T-cell (primary cell): Measurements from ENCODE around the gene HOOK1. TPM values are rescaled to one million over a fixed set of nuclear protein-coding genes. Genes with fewer than 3 reads are reported as not detected.
A peak's percentile ranks its signal among the peaks of the same experiment; 100 is the strongest.

Experiments
- ATAC-seq, 4 experiments: fragments of 200-7000 bp in 3 of 4; fragments of 150-1000 bp in 1 of 4; cut with Tn5 transposase; replicated peaks in 1 of 4; 1 replicate in 3 of 4; 2 replicates in 1 of 4; pipeline ENCODE4 v1.10.0; 2021; ENCODE audit warnings: moderate library complexity in 3 of 4, mild to moderate bottlenecking in 2 of 4, moderate number of reproducible peaks in 1 of 4
- CTCF ChIA-PET, 2 donors: fragments of 300-600 bp; sonication (Branson Sonifier 250); formaldehyde crosslinking; loops; one replicate each; lab custom pipeline; 2022; ENCODE audit warnings: antibody characterized with exemption in 2 of 2; lab: Charles Lee
- POLR2A ChIA-PET, 2 donors: fragments of 300-600 bp; sonication (Branson Sonifier 250); formaldehyde crosslinking; loops; one replicate each; lab custom pipeline; 2022; ENCODE audit warnings: antibody characterized with exemption in 2 of 2; lab: Charles Lee
- DNase-seq, 35 experiments: peaks; one replicate each; pipeline versions ENCODE4 v3.0.0 to v3.0.0-alpha.2; 2013 to 2023
- H3K27ac ChIP-seq: one replicate; pipeline ENCODE4 v1.5.1; 2013; ENCODE audit warnings: low read length
- H3K27me3 ChIP-seq, 2 experiments: replicated peaks in 1 of 2; 1 replicate in 1 of 2; 2 replicates in 1 of 2; pipeline versions ENCODE4 v1.6.1 to v1.7.0; 2013; ENCODE audit warnings: low read length in 1 of 2, mixed read lengths in 1 of 2; ENCODE audit not compliant: control insufficient read depth in 2 of 2, insufficient read depth in 2 of 2; ENCODE audit errors: extremely low read depth in 1 of 2
- H3K36me3 ChIP-seq, 2 donors: 1 replicate in 1 of 2; 2 replicates in 1 of 2; pipeline versions ENCODE4 v1.6.1 to v1.7.0; 2013; ENCODE audit warnings: low read length in 1 of 2; ENCODE audit not compliant: control insufficient read depth in 2 of 2, insufficient read depth in 1 of 2; ENCODE audit errors: extremely low read depth in 1 of 2
- H3K4me1 ChIP-seq, 2 experiments: 1 replicate in 1 of 2; 2 replicates in 1 of 2; pipeline versions ENCODE4 v1.6.1 to v1.7.0; 2013; ENCODE audit warnings: low read length in 2 of 2, mixed read lengths in 1 of 2; ENCODE audit not compliant: insufficient read depth in 2 of 2, control insufficient read depth in 1 of 2; ENCODE audit errors: extremely low read depth in 1 of 2
- H3K4me3 ChIP-seq, 2 donors: 1 replicate in 1 of 2; 2 replicates in 1 of 2; pipeline versions ENCODE4 v1.5.1 to v1.7.0; 2013; ENCODE audit warnings: mild to moderate bottlenecking in 2 of 2, low read length in 1 of 2, moderate library complexity in 1 of 2; ENCODE audit not compliant: control insufficient read depth in 1 of 2; ENCODE audit errors: extremely low read depth in 1 of 2
- H3K9me3 ChIP-seq: 2 replicates; pipeline ENCODE4 v1.7.0; 2013
- H3K27ac Mint-ChIP-seq, 2 donors: one replicate each; pipeline ENCODE4 v1.8.0; 2020 to 2021; ENCODE audit warnings: mild to moderate bottlenecking in 2 of 2, mixed read lengths in 2 of 2
- H3K27me3 Mint-ChIP-seq, 2 donors: one replicate each; pipeline ENCODE4 v1.8.0; 2021 to 2022; ENCODE audit warnings: mixed read lengths in 2 of 2
- H3K36me3 Mint-ChIP-seq: one replicate; pipeline ENCODE4 v1.8.0; 2021; ENCODE audit warnings: mixed read lengths
- H3K4me1 Mint-ChIP-seq, 3 donors: one replicate each; pipeline ENCODE4 v1.8.0; 2020 to 2022; ENCODE audit warnings: mixed read lengths in 3 of 3, mild to moderate bottlenecking in 1 of 3
- H3K4me3 Mint-ChIP-seq, 3 donors: one replicate each; pipeline ENCODE4 v1.8.0; 2020 to 2022; ENCODE audit warnings: mild to moderate bottlenecking in 3 of 3, mixed read lengths in 3 of 3, moderate library complexity in 3 of 3
- H3K9me3 Mint-ChIP-seq, 3 donors: one replicate each; pipeline ENCODE4 v1.8.0; 2020 to 2022; ENCODE audit warnings: mixed read lengths in 3 of 3
- WGBS: methylation state at CpG from one replicate; pipeline ENCODE4 v1.1.5; 2013; ENCODE audit warnings: missing lambda C conversion rate; ENCODE audit not compliant: insufficient coverage; 5-methylcytosine and 5-hydroxymethylcytosine counted together
- total RNA-seq, 35 experiments: library from RNA in 6 of 35; stranded (reverse) in 6 of 35; fragments of 120-200 nt in 1 of 35; gene quantifications; one replicate each; pipeline versions ENCODE4 v1.2.1 to v1.2.4 and lab custom pipeline; 2013 to 2026

The HOOK1 gene
- total RNA-seq, 5 donors from 2014 or later (not counting 1 experiment from before 2014, with no cell fraction given), result 12.8 to 20.3 (median 16.8) TPM

GRCh38 chr1:59878370-59878769 is 63.6 kb downstream of the HOOK1 start:
- DNase-seq (no peak), ATAC-seq (no peak)
- Histone ChIP-seq H3K4me1 (no peaks in the 10 kb centered on the region), H3K4me3 (no peak overlapping the region), H3K9me3 (peaks cover 2% of the 10 kb centered on the region), H3K36me3 (no peaks in the 10 kb centered on the region), H3K27ac (no peak overlapping the region), H3K27me3 (no peaks in the 10 kb centered on the region)
- Mint-ChIP-seq H3K27me3 (peaks cover 0 to 5% of the 10 kb centered on the region in 2 donors), H3K27ac (no peak overlapping the region), H3K36me3 (peaks cover 23% of the 10 kb centered on the region), H3K4me3 (no peak overlapping the region), H3K9me3 (peaks cover 5 to 14% (median 11%) of the 10 kb centered on the region in 3 donors), H3K4me1 (no peaks in the 10 kb centered on the region)
- POLR2A ChIA-PET, result no interaction called here
- 80% methylated on average over 1 of the region's 3 CpGs for WGBS
- CTCF ChIA-PET, result interaction anchor here (1.1 to 3.3 kb wide), 4 partner anchors 64 to 72 kb away, joined by 4 to 26 read pairs (median 7); no protein-coding TSS in a partner anchor

GRCh38 chr1:59879574-59879973 is 64.8 kb downstream of the HOOK1 start:
- WGBS, result no CpG with 5 or more reads among the region's 5 CpGs
- Histone ChIP-seq H3K27ac (no peak overlapping the region), H3K4me3 (no peak overlapping the region), H3K27me3 (no peaks in the 10 kb centered on the region), H3K9me3 (peaks cover 2% of the 10 kb centered on the region), H3K4me1 (no peaks in the 10 kb centered on the region), H3K36me3 (no peaks in the 10 kb centered on the region)
- ChIA-PET CTCF (interaction anchor here (0.6 to 3.3 kb wide), 10 partner anchors 14 to 896 kb away, joined by 3 to 26 read pairs (median 4); no protein-coding TSS in a partner anchor), POLR2A (interaction anchor here in 1 of 2 donors (0.6 kb wide), 1 partner anchor 59 kb away, joined by 5 read pairs; no protein-coding TSS in a partner anchor)
- no peak overlapping the region for H3K4me3 Mint-ChIP-seq
- H3K9me3 Mint-ChIP-seq, result peaks cover 5 to 14% (median 11%) of the 10 kb centered on the region in 3 donors
- peak in 31 of 35 experiments; percentile 3 to 72 (median 39) for DNase-seq
- peak in 2 of 4 experiments; percentile 37 to 63 for ATAC-seq
- H3K36me3 Mint-ChIP-seq, result peaks cover 17% of the 10 kb centered on the region
- H3K27me3 Mint-ChIP-seq, result peaks cover 0 to 5% of the 10 kb centered on the region in 2 donors
- no peak overlapping the region for H3K27ac Mint-ChIP-seq
- H3K4me1 Mint-ChIP-seq, result no peaks in the 10 kb centered on the region

- Histone ChIP-seq H3K4me1 (no peaks in the 10 kb centered on the region), H3K4me3 (no peak overlapping the region), H3K27me3 (no peaks in the 10 kb centered on the region), H3K9me3 (peaks cover 2% of the 10 kb centered on the region), H3K27ac (no peak overlapping the region), H3K36me3 (no peaks in the 10 kb centered on the region)
- peaks cover 0 to 5% of the 10 kb centered on the region in 2 donors for H3K27me3 Mint-ChIP-seq
- H3K36me3 Mint-ChIP-seq, result peaks cover 14% of the 10 kb centered on the region
- H3K4me1 Mint-ChIP-seq, result no peaks in the 10 kb centered on the region
- CTCF ChIA-PET, result interaction anchor here (0.6 to 3.3 kb wide), 9 partner anchors 41 to 72 kb away, joined by 3 to 26 read pairs (median 4); no protein-coding TSS in a partner anchor
- DNase-seq (no peak), ATAC-seq (no peak)
- POLR2A ChIA-PET, result no interaction called here
- no peak overlapping the region for H3K4me3 Mint-ChIP-seq
- 65% methylated on average over 2 of the region's 3 CpGs for WGBS
- peaks cover 5 to 14% (median 11%) of the 10 kb centered on the region in 3 donors for H3K9me3 Mint-ChIP-seq
- no peak overlapping the region for H3K27ac Mint-ChIP-seq
Measured at GRCh38 chr1:59879996-59880505, 65.3 kb downstream of the HOOK1 start.

GRCh38 chr1:59880735-59881134 is 66.0 kb downstream of the HOOK1 start:
- DNase-seq (no peak), ATAC-seq (no peak)
- H3K27me3 Mint-ChIP-seq, result peaks cover 0 to 5% of the 10 kb centered on the region in 2 donors
- WGBS, result 92% methylated on average over 1 of the region's 2 CpGs
- peaks cover 13% of the 10 kb centered on the region for H3K36me3 Mint-ChIP-seq
- no peak overlapping the region for H3K27ac Mint-ChIP-seq
- H3K4me1 Mint-ChIP-seq, result no peaks in the 10 kb centered on the region
- H3K9me3 ChIP-seq, result peaks cover 2% of the 10 kb centered on the region
- H3K4me1 ChIP-seq, result no peaks in the 10 kb centered on the region
- ChIA-PET POLR2A (no interaction called here), CTCF (interaction anchor here (0.6 to 3.3 kb wide), 5 partner anchors 40 to 67 kb away, joined by 3 to 26 read pairs (median 4); no protein-coding TSS in a partner anchor)
- H3K27ac ChIP-seq, result no peak overlapping the region
- peaks cover 5 to 14% (median 11%) of the 10 kb centered on the region in 3 donors for H3K9me3 Mint-ChIP-seq
- no peak overlapping the region for H3K4me3 ChIP-seq
- no peak overlapping the region for H3K4me3 Mint-ChIP-seq
- no peaks in the 10 kb centered on the region for H3K27me3 ChIP-seq
- H3K36me3 ChIP-seq, result no peaks in the 10 kb centered on the region

DNA sequence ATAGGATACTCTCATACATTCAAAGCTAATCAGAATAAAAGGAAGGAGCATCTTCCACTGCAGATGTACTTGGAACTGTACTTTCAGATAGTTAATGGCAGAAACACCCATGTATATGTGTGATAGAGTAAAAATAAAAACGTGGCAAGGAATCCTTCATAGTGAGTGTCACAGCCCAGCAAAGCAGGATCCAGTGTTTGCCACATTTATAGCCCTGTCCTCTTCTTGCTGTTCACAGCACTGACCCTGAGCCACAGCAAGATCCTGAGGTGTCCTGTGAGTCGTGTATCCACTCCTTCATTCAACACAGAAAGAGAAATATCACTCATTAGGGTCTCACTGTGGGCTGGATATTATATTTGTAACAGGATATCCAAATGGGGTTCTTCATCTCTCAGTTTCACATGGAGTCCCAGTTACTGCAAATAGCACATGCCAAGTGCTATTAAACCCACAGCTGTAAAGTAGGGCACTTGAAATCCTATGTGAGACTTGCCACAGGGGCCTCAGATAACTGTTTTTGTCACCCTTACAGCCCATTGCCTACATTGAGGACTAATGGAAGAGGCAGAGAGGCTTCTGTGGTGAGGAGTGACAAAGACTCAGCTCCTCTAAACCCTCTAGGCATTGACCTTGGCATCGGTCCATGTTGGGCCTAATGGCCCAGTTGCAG is 70.5 kb downstream of the HOOK1 start:
- Mint-ChIP-seq H3K27me3 (peaks cover 0 to 8% of the 10 kb centered on the region in 2 donors), H3K4me3 (no peak overlapping the region), H3K4me1 (no peaks in the 10 kb centered on the region), H3K9me3 (peaks cover 5 to 12% (median 6%) of the 10 kb centered on the region in 3 donors), H3K36me3 (no peaks in the 10 kb centered on the region), H3K27ac (no peak overlapping the region)
- ChIA-PET CTCF (no interaction called here), POLR2A (no interaction called here)
- Histone ChIP-seq H3K9me3 (no peaks in the 10 kb centered on the region), H3K4me1 (no peaks in the 10 kb centered on the region), H3K27me3 (no peaks in the 10 kb centered on the region), H3K4me3 (no peak overlapping the region), H3K27ac (no peak overlapping the region), H3K36me3 (no peaks in the 10 kb centered on the region)
- no peak for DNase-seq
- ATAC-seq, result no peak
- WGBS, result 100% methylated on average over 1 of the region's 3 CpGs
